Left lung (tissue), 10 donors: ENCODE data around the gene LPCAT3. TPM values are rescaled to one million over a fixed set of nuclear protein-coding genes. Genes with fewer than 3 reads are reported as not detected.
A peak's percentile ranks its signal among the peaks of the same experiment; 100 is the strongest.
"Not testable (repeated sequence)": the region's sequence is repeated elsewhere in the genome, so short reads cannot be mapped to it uniquely, and the experiment has no call there.

ENCODE experiments used
- ATAC-seq: fragments of 200-7000 bp; cut with Tn5 transposase; one replicate; pipeline ENCODE4 v1.9.1; 2020; ENCODE audit warnings: moderate library complexity
- DNase-seq, 4 donors: peaks; one replicate each; pipeline ENCODE4 v3.0.0-alpha.2; 2013 to 2020
- H3K27ac ChIP-seq, 2 donors: fragments of 200-600 bp; sonication (generic) in 1 of 2; one replicate each; pipeline versions ENCODE4 v1.5.0 to v1.8.0; 2020 to 2021
- H3K27me3 ChIP-seq, 2 donors: fragments of 200-600 bp; sonication (generic) in 1 of 2; one replicate each; pipeline versions ENCODE4 v1.5.0 to v1.8.0; 2020 to 2021
- H3K36me3 ChIP-seq, 2 donors: fragments of 200-600 bp; sonication (generic) in 1 of 2; one replicate each; pipeline versions ENCODE4 v1.5.0 to v1.8.0; 2020 to 2021
- H3K4me1 ChIP-seq, 2 donors: fragments of 200-600 bp; one replicate each; pipeline ENCODE4 v1.8.0; 2021
- H3K4me3 ChIP-seq, 2 donors: fragments of 200-600 bp; sonication (generic) in 1 of 2; one replicate each; pipeline versions ENCODE4 v1.5.0 to v1.8.0; 2020 to 2021; ENCODE audit warnings: mild to moderate bottlenecking in 1 of 2
- H3K9me3 ChIP-seq, 2 donors: fragments of 200-600 bp; sonication (generic) in 1 of 2; one replicate each; pipeline versions ENCODE4 v1.5.0 to v1.8.0; 2020 to 2021
- intact Hi-C, 2 donors: fragments of 100-400 bp; cut with DNase I; formaldehyde crosslinking; loops; one replicate each; pipeline versions ENCODE4 v1.11.2 to v1.14.2; 2022
- polyA plus RNA-seq, 6 donors: library from polyadenylated mRNA; unstranded; fragments of 120-200 nt; gene quantifications; one replicate each; pipeline ENCODE4 v1.2.1, GENCODE V29; 2013; ENCODE audit not compliant: insufficient read length in 6 of 6
- total RNA-seq, 2 donors: library from RNA; stranded (reverse); fragmentation: NEBNext Ultra II Directional; extraction: Animal tissue kit (Norgen Biotek cat#: 25700); gene quantifications; one replicate each; pipeline ENCODE4 v1.2.1, GENCODE V29; 2021
- TF ChIP-seq, protein P1 (sequence below), 2 donors: fragments of 200-600 bp; sonication (generic) in 1 of 2; IDR thresholded peaks; one replicate each; pipeline versions ENCODE4 v1.5.0 to v1.8.0; 2021; ENCODE audit warnings: antibody characterized with exemption in 2 of 2
- donor health status: DM: no; HTN: yes; CAD: no.
- donor health status: DM: no; HTN: no; CAD: no.

Gene LPCAT3
- total and polyA plus RNA-seq, 8 donors, result 54.7 to 108 (median 64.7) TPM

DNA sequence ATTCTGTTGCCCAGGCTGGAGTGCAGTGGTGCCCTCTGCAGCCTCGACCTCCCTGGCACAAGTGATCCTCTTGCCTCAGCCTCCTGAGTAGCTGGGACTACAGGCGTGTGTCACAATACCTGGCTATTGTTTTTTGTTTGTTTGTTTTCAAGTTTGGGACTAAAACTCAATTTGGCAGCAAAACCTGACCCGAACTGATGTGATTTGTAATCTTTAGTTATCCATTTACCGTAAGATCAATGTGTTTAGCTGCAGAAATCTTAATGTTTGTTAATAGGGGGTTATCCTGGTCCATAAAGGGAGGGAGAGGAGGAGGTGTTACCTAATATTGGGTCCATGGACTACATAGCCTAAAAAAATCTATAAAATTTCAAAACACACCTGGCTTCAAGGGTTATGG lies 41.5 kb upstream of the LPCAT3 start:
- Histone ChIP-seq H3K27ac (peak overlapping the region; percentile 66 to 81), H3K4me1 (peaks cover 0 to 22% of the 10 kb centered on the region in 2 donors), H3K27me3 (no peaks in the 10 kb centered on the region), H3K36me3 (no peaks in the 10 kb centered on the region), H3K4me3 (no peak overlapping the region), H3K9me3 (no peaks in the 10 kb centered on the region)
- intact Hi-C loops, result no loop called here
- DNase-seq, result no peak
- TF ChIP-seq, protein P1, sequence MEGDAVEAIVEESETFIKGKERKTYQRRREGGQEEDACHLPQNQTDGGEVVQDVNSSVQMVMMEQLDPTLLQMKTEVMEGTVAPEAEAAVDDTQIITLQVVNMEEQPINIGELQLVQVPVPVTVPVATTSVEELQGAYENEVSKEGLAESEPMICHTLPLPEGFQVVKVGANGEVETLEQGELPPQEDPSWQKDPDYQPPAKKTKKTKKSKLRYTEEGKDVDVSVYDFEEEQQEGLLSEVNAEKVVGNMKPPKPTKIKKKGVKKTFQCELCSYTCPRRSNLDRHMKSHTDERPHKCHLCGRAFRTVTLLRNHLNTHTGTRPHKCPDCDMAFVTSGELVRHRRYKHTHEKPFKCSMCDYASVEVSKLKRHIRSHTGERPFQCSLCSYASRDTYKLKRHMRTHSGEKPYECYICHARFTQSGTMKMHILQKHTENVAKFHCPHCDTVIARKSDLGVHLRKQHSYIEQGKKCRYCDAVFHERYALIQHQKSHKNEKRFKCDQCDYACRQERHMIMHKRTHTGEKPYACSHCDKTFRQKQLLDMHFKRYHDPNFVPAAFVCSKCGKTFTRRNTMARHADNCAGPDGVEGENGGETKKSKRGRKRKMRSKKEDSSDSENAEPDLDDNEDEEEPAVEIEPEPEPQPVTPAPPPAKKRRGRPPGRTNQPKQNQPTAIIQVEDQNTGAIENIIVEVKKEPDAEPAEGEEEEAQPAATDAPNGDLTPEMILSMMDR (IDR thresholded peaks at IDR 0.05), result no peak
- ATAC-seq, result no peak

DNA sequence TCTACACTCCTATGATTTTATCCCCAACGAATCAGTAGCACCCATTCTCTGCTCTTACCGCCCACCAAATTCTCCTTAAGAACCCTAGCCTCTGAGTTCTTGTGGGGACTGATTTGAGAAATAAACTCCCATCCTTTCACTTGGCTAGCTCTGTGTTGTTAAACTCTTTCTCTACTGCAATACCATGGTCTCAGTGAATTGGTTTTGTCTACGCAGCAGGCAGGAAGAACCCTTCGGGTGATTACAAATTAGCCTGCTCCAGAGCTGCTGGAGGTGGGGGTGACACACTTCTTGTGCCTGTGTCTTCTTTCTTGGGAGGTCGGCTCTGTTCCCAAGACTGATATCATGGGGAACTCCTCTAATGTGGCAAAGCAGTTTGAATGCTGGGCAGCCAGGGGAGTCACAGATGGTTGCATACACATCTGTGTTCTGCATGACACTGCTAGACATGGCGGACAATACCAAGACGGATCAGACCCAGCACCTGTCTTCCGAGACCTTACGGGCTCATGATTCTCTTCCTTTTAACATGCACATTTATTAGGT lies 40.6 kb upstream of the LPCAT3 start:
- TF ChIP-seq, protein P1 (IDR thresholded peaks at IDR 0.05), result no peak
- Histone ChIP-seq H3K4me3 (no peak overlapping the region), H3K27ac (peak overlapping the region in 1 of 2 donors; percentile 23), H3K36me3 (no peaks in the 10 kb centered on the region), H3K9me3 (no peaks in the 10 kb centered on the region), H3K4me1 (peaks cover 0 to 22% of the 10 kb centered on the region in 2 donors), H3K27me3 (no peaks in the 10 kb centered on the region)
- intact Hi-C loops, result no loop called here
- DNase-seq (no peak), ATAC-seq (no peak)

DNA sequence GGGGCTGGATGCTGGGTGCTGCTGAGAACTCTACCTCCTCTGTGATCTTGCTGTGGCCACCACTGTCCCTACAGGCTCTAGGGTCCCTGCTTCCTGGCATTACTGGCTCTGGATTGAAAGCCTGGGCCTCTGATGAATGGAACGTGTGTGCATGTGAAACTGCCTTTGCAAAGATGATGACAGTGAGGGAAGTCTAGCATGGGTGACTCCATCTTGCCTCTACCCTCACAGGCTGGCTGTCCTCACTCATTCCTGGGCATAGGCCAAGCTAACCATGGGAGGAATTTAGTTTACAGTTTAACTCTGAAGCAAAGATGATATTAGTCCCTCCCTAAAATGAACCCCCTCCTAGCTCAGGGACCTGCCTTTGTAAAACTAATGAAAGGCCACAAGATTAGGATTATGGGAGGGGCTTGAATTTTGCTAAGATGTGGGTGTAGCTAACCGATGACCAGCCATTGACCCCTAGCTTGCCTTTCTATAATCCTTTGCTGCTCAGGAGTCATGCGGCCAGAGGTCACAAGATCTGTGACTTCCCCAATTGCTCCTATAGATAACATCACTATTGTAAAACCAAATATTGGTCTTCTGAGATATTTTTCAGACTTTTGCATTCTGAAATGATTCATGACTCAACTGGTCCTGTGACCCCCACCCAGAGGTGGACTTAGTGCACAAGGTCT lies 40.0 kb upstream of the LPCAT3 start:
- DNase-seq (peak in 1 of 4 donors; percentile 55), ATAC-seq (no peak)
- no peak overlapping the region for H3K4me3 ChIP-seq
- intact Hi-C loops, result no loop called here
- H3K9me3 ChIP-seq, result no peaks in the 10 kb centered on the region
- no peaks in the 10 kb centered on the region for H3K27me3 ChIP-seq
- peaks cover 0 to 22% of the 10 kb centered on the region in 2 donors for H3K4me1 ChIP-seq
- H3K27ac ChIP-seq, result no peak overlapping the region
- no peaks in the 10 kb centered on the region for H3K36me3 ChIP-seq
- TF ChIP-seq, protein P1 (IDR thresholded peaks at IDR 0.05), result no peak

DNA sequence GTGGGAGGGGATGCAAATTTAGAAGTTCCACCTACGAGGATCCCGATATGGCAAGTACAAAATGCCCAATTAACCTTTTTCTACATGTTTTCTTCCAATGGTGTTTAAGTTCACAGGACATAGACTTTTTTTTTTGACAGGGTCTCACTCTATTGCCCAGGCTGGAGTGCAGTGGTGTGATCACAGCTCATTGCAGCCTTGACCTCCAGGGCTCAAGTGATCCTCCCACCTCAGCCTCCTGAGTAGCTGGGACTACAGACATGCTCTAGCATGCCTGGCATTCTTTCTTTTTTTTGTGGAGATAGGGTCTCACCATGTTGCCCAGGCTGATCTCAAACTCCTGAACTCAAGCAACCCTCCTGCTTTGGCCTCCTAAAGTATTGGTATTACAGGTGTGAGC lies 37.5 kb upstream of the LPCAT3 start:
- intact Hi-C loops, DNase-seq, H3K27ac ChIP-seq, ATAC-seq, H3K36me3 ChIP-seq, H3K4me3 ChIP-seq, H3K9me3 ChIP-seq, H3K27me3 ChIP-seq: not testable (repeated sequence)
- peaks cover 0 to 21% of the 10 kb centered on the region in 2 donors for H3K4me1 ChIP-seq

DNA sequence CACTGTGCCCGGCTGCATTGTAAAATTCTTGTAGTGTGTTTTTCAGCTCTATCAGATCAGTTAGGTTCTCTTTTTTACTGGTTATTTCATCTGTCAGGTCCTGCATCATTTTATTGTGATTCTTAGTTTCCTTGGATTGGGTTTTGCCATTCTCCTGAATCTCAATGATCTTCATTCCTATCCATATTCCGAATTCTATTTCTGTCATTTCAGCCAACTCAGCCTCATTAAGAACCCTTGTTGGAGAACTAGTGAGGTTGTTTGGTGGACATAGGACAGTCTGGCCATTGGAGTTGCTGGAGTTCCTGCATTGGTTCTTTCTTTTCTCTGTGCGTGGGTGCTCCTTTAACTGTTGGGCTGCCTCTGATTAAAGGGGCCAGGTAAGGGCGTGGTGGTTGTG lies 36.6 kb upstream of the LPCAT3 start:
- no peaks in the 10 kb centered on the region for H3K9me3 ChIP-seq
- no peak overlapping the region for H3K27ac ChIP-seq
- peaks cover 0 to 12% of the 10 kb centered on the region in 2 donors for H3K4me1 ChIP-seq
- H3K36me3 ChIP-seq, result no peaks in the 10 kb centered on the region
- H3K4me3 ChIP-seq, result no peak overlapping the region
- TF ChIP-seq, protein P1 (IDR thresholded peaks at IDR 0.05), result no peak
- DNase-seq (no peak), ATAC-seq (no peak)
- intact Hi-C loops, result no loop called here
- H3K27me3 ChIP-seq, result no peaks in the 10 kb centered on the region

DNA sequence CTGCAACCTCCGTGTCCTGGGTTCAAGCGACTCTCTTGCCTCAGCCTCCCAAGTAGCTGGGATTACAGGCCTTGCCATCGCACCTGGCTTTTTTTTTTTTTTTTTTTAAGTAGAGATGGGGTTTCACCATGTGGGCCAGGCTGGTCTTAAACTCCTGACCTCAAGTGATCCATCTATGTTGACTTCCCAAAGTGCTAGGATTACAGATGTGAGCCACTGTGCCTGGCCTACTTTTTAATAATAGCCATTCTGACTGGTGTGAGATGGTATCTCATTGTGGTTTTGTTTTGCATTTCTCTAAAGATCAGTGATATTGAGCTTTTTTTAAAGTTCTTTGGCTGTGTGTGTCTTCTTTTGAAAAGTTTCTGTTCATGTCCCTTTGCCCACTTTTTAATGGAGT lies 31.7 kb upstream of the LPCAT3 start:
- intact Hi-C loops, DNase-seq, H3K4me1 ChIP-seq, H3K27me3 ChIP-seq, H3K27ac ChIP-seq, H3K4me3 ChIP-seq, H3K36me3 ChIP-seq, ATAC-seq, H3K9me3 ChIP-seq: not testable (repeated sequence)

DNA sequence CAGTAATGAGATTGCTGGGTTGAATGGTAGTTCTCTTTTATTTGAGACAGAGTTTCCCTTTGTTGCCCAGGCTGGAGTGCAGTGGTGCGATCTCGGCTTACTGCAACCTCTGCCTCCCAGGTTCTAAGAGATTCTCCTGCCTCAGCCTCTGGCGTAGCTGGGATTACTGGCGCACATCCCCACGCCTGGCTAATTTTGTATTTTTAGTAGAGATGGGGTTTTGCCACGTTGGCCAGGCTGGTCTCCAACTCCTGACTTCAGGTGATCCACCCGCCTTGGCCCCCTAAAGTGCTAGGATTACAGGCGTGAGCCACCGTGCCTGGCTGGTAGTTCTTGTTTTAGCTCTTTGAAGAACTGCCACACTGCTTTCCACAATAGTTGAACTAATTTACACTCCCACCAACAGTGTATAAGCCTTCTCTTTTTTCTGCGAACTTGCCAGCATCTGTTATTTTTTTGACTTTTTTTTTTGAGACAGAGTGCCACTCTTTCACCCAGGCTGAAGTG lies 31.2 kb upstream of the LPCAT3 start:
- H3K4me1 ChIP-seq, H3K4me3 ChIP-seq, DNase-seq, ATAC-seq, intact Hi-C loops, H3K27me3 ChIP-seq, H3K27ac ChIP-seq, H3K9me3 ChIP-seq, H3K36me3 ChIP-seq: not testable (repeated sequence)
